ENCODE data around the gene NOVA2. TPM values are rescaled to one million over a fixed set of nuclear protein-coding genes. Genes with fewer than 3 reads are reported as not detected.

NOVA2 gene
- total and polyA plus RNA-seq, 9 of the 15 experiments (the other 6 are each of a cell fraction or from before 2014, with no cell fraction given): not detected

DNA sequence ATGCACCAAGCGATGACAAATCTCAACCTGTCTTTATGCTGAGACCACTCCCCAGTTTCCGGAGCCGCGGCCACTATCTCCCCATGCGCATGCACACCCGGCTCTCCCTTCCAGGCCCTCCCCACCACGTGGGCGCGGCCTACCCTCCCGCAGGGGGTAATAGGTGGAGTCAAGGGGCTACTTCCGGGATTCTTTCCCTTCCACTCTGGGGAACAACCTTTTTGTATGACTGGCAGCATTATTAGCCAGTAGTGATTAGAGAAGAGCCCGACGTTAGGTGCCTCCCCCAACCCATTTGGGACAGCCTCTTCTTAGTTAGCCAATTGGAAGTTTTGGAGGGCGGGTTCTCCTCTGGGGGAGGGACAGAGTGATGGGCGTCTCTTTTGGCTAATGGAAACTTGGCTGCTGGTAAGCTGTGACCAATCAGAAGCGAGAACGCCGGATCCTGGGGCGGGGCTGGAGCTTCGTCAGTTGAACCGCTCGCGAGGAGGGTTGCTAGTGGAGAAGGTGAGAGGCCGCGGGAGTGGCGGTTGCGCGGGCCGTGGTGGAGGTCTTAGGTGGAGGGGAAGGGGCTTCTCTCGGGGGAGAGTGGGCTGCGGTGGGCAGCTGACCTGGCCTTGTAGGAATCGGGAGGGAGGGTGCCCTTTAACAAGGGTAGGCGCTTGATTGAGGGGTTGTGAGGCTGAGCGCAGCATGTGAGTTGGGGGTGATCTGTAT, 21.5 kb upstream of the NOVA2 start, which contains the start of gene CCDC61 (continued):
- TF ChIP-seq, protein P1, sequence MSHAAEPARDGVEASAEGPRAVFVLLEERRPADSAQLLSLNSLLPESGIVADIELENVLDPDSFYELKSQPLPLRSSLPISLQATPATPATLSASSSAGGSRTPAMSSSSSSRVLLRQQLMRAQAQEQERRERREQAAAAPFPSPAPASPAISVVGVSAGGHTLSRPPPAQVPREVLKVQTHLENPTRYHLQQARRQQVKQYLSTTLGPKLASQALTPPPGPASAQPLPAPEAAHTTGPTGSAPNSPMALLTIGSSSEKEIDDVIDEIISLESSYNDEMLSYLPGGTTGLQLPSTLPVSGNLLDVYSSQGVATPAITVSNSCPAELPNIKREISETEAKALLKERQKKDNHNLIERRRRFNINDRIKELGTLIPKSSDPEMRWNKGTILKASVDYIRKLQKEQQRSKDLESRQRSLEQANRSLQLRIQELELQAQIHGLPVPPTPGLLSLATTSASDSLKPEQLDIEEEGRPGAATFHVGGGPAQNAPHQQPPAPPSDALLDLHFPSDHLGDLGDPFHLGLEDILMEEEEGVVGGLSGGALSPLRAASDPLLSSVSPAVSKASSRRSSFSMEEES (CRISPR knock-in tag; IDR thresholded peaks at IDR 0.05): no peak; the same call in 1 of the 2 replicates
- TF ChIP-seq MAX (CRISPR knock-in tag; IDR thresholded peaks at IDR 0.05) (peak; percentile 98), POLR2G (IDR thresholded peaks at IDR 0.05; ENCODE audit: low read depth, low read length) (peak; percentile 95), HNRNPLL (IDR thresholded peaks at IDR 0.05; ENCODE audit: low read depth, low read length, poor library complexity, severe bottlenecking) (no peak), ZNF57 (CRISPR knock-in tag; IDR thresholded peaks at IDR 0.05) (no peak), TAF15 (IDR thresholded peaks at IDR 0.05; ENCODE audit: low read depth, low read length) (no peak), ZNF232 (CRISPR knock-in tag; IDR thresholded peaks at IDR 0.05) (no peak), BDP1 (IDR thresholded peaks at IDR 0.05; ENCODE audit: insufficient read depth, insufficient read length) (no peak), SP2 (IDR thresholded peaks at IDR 0.05; ENCODE audit: extremely low read depth, low read depth, low read length, poor library complexity, severe bottlenecking) (peak; percentile 85), HDAC1 (IDR thresholded peaks at IDR 0.05) (peak in 1 of 2 experiments; percentile 92; a peak in 2 of 4 replicates), MLLT1 (IDR thresholded peaks at IDR 0.05) (peak; percentile 65 to 82), MEF2A (IDR thresholded peaks at IDR 0.05; ENCODE audit: control insufficient read depth, low read depth, low read length) (no peak), ZNF41 (CRISPR knock-in tag; conservative IDR thresholded peaks at IDR 0.05) (no peak), ARNT (IDR thresholded peaks at IDR 0.05) (no peak), POU5F1 (IDR thresholded peaks at IDR 0.05; ENCODE audit: borderline replicate concordance, low read depth, low read length, partially characterized antibody) (no peak), ZNF785 (CRISPR knock-in tag; IDR thresholded peaks at IDR 0.05) (no peak)
- TF ChIP-seq, protein P2, sequence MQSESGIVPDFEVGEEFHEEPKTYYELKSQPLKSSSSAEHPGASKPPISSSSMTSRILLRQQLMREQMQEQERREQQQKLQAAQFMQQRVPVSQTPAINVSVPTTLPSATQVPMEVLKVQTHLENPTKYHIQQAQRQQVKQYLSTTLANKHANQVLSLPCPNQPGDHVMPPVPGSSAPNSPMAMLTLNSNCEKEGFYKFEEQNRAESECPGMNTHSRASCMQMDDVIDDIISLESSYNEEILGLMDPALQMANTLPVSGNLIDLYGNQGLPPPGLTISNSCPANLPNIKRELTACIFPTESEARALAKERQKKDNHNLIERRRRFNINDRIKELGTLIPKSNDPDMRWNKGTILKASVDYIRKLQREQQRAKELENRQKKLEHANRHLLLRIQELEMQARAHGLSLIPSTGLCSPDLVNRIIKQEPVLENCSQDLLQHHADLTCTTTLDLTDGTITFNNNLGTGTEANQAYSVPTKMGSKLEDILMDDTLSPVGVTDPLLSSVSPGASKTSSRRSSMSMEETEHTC (IDR thresholded peaks at IDR 0.05): no peak
- TF ChIP-seq, protein P3, sequence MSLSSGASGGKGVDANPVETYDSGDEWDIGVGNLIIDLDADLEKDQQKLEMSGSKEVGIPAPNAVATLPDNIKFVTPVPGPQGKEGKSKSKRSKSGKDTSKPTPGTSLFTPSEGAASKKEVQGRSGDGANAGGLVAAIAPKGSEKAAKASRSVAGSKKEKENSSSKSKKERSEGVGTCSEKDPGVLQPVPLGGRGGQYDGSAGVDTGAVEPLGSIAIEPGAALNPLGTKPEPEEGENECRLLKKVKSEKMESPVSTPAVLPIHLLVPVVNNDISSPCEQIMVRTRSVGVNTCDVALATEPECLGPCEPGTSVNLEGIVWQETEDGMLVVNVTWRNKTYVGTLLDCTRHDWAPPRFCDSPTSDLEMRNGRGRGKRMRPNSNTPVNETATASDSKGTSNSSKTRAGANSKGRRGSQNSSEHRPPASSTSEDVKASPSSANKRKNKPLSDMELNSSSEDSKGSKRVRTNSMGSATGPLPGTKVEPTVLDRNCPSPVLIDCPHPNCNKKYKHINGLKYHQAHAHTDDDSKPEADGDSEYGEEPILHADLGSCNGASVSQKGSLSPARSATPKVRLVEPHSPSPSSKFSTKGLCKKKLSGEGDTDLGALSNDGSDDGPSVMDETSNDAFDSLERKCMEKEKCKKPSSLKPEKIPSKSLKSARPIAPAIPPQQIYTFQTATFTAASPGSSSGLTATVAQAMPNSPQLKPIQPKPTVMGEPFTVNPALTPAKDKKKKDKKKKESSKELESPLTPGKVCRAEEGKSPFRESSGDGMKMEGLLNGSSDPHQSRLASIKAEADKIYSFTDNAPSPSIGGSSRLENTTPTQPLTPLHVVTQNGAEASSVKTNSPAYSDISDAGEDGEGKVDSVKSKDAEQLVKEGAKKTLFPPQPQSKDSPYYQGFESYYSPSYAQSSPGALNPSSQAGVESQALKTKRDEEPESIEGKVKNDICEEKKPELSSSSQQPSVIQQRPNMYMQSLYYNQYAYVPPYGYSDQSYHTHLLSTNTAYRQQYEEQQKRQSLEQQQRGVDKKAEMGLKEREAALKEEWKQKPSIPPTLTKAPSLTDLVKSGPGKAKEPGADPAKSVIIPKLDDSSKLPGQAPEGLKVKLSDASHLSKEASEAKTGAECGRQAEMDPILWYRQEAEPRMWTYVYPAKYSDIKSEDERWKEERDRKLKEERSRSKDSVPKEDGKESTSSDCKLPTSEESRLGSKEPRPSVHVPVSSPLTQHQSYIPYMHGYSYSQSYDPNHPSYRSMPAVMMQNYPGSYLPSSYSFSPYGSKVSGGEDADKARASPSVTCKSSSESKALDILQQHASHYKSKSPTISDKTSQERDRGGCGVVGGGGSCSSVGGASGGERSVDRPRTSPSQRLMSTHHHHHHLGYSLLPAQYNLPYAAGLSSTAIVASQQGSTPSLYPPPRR (CRISPR knock-in tag; IDR thresholded peaks at IDR 0.05; ENCODE audit: borderline replicate concordance): no peak
